HepG2 (cell line): ENCODE measurements around the gene CTSA. TPM values are rescaled to one million over a fixed set of nuclear protein-coding genes. Genes with fewer than 3 reads are reported as not detected.

Experiments
- FOXO4 ChIP-seq: sonication (generic); formaldehyde crosslinking; conservative IDR thresholded peaks from 2 replicates; pipeline ENCODE4 v1.8.1; 2023; ENCODE audit warnings: missing genetic modification reagents
- NAIF1 ChIP-seq: sonication (generic); formaldehyde crosslinking; IDR thresholded peaks from 2 replicates; pipeline ENCODE4 v1.5.0; 2020; ENCODE audit warnings: mild to moderate bottlenecking, missing genetic modification reagents, borderline replicate concordance
- PAF1 ChIP-seq: IDR thresholded peaks from 2 replicates; pipeline ENCODE4 v1.6.1; 2016; ENCODE audit warnings: missing genetic modification reagents, missing compliant biosample characterization
- RFX3 ChIP-seq: IDR thresholded peaks from 2 replicates; pipeline ENCODE4 v1.6.1; 2016; ENCODE audit warnings: missing biosample characterization, missing genetic modification reagents
- RNF219 ChIP-seq: sonication (generic); formaldehyde crosslinking; IDR thresholded peaks from 2 replicates; pipeline ENCODE4 v1.5.0; 2020; ENCODE audit warnings: mild to moderate bottlenecking, missing genetic modification reagents
- SMAD1 ChIP-seq: sonication (generic); formaldehyde crosslinking; IDR thresholded peaks from 2 replicates; pipeline ENCODE4 v1.4.0; 2020; ENCODE audit warnings: missing genetic modification reagents, low read depth, mild to moderate bottlenecking, borderline replicate concordance
- ZNF503 ChIP-seq: sonication (generic); formaldehyde crosslinking; IDR thresholded peaks from 2 replicates; pipeline ENCODE4 v1.4.0; 2020; ENCODE audit warnings: missing genetic modification reagents
- ZNF766 ChIP-seq: sonication (generic); formaldehyde crosslinking; IDR thresholded peaks from 2 replicates; pipeline ENCODE4 v1.5.0; 2020; ENCODE audit warnings: missing genetic modification reagents, borderline replicate concordance
- ZSCAN31 ChIP-seq: sonication (generic); formaldehyde crosslinking; IDR thresholded peaks from 2 replicates; pipeline ENCODE4 v1.5.0; 2020; ENCODE audit warnings: low read depth, mild to moderate bottlenecking, missing genetic modification reagents
- polyA plus RNA-seq, 8 experiments: library from polyadenylated mRNA; depleted of rRNA in 3 of 8; stranded (reverse) in 7 of 8; unstranded in 1 of 8; fragments of >200 nt; fragmentation: Illumina TruSeq in 4 of 8; extraction: Trizol in 4 of 8; gene quantifications; 2 replicates each; pipeline versions ENCODE4 v1.2.1 to v1.2.3, GENCODE V29; 2011 to 2016; ENCODE audit warnings: low read depth in 4 of 8, missing spikeins in 1 of 8, mixed read lengths in 1 of 8; ENCODE audit not compliant: insufficient read depth in 1 of 8
- total RNA-seq, 5 experiments: library from RNA; depleted of rRNA; stranded (reverse); fragments of >200 nt; fragmentation: Illumina TruSeq; extraction: Trizol; gene quantifications; 2 replicates each; pipeline ENCODE4 v1.2.3, GENCODE V29; 2016; ENCODE audit warnings: low read depth in 1 of 5

The CTSA gene
- total and polyA plus RNA-seq, 2 of the 13 experiments (the other 11 are each of a cell fraction or from before 2014, with no cell fraction given), result 202 to 231 TPM

- TF ChIP-seq FOXO4 (CRISPR knock-in tag) (0 out of 2 replicates have a peak, but pooled peaks have one; percentile 52), NAIF1 (0 out of 2 replicates have a peak, but pooled peaks have one; percentile 55), ZNF503 (CRISPR knock-in tag) (0 out of 2 replicates have a peak, but pooled peaks have one; percentile 27), RFX3 (CRISPR knock-in tag) (no peak), ZNF766 (0 out of 2 replicates have a peak, but pooled peaks have one; percentile 26), SMAD1 (CRISPR knock-in tag) (no peak), PAF1 (CRISPR knock-in tag) (no peak), ZSCAN31 (CRISPR knock-in tag) (0 out of 2 replicates have a peak, but pooled peaks have one; percentile 31), RNF219 (CRISPR knock-in tag) (0 out of 2 replicates have a peak, but pooled peaks have one; percentile 68)
Measured at GRCh38 chr20:45918182-45918737, 27.1 kb downstream of the CTSA start (continued).
